NK-92 treated with Interleukin-12 subunit alpha and Interleukin-12 subunit beta, amount 100 ng/mL, for 24 hours (cell line): ENCODE data around the gene ATAD2B.
"Not testable (repeated sequence)": the region's sequence is repeated elsewhere in the genome, so short reads cannot be mapped to it uniquely, and the experiment has no call there.

ENCODE experiments used
- DNase-seq: peaks from one replicate; lab custom pipeline; 2025; lab: John Stamatoyannopoulos, UW

The ATAD2B gene

GRCh38 chr2:23789012-23789411 lies 137.9 kb downstream of the ATAD2B start:
- DNase-seq: no peak

- DNase-seq: no peak
Measured at GRCh38 chr2:23788100-23788499, 138.8 kb downstream of the ATAD2B start.

GRCh38 chr2:23784971-23785370 lies 142.0 kb downstream of the ATAD2B start:
- DNase-seq: no peak

- DNase-seq: no peak
Measured at GRCh38 chr2:23782646-23783045, 144.3 kb downstream of the ATAD2B start.

GRCh38 chr2:23782126-23782525 lies 144.8 kb downstream of the ATAD2B start:
- DNase-seq: no peak

- not testable (repeated sequence) for DNase-seq
Measured at GRCh38 chr2:23780465-23780864, 146.5 kb downstream of the ATAD2B start.

- no peak for DNase-seq
Measured at GRCh38 chr2:23777826-23778225, 149.1 kb downstream of the ATAD2B start.

GRCh38 chr2:23776021-23776420 lies 150.9 kb downstream of the ATAD2B start:
- DNase-seq: no peak

GRCh38 chr2:23772684-23773083 lies 154.2 kb downstream of the ATAD2B start:
- DNase-seq: no peak

- DNase-seq: no peak
Measured at GRCh38 chr2:23772056-23772455, 154.9 kb downstream of the ATAD2B start.

GRCh38 chr2:23769364-23769763 lies 157.6 kb downstream of the ATAD2B start:
- DNase-seq: no peak

- DNase-seq: no peak
Measured at GRCh38 chr2:23767876-23768621, 158.9 kb downstream of the ATAD2B start.

GRCh38 chr2:23762141-23762540 lies 164.8 kb downstream of the ATAD2B start:
- DNase-seq: no peak

GRCh38 chr2:23761638-23762037 lies 165.3 kb downstream of the ATAD2B start:
- no peak for DNase-seq

GRCh38 chr2:23760736-23761135 lies 166.2 kb downstream of the ATAD2B start:
- DNase-seq: no peak

- no peak for DNase-seq
Measured at GRCh38 chr2:23757686-23758433, 169.1 kb downstream of the ATAD2B start.

- no peak for DNase-seq
Measured at GRCh38 chr2:23756593-23757292, 170.2 kb downstream of the ATAD2B start.

- no peak for DNase-seq
Measured at GRCh38 chr2:23754970-23755369, 172.0 kb downstream of the ATAD2B start.

GRCh38 chr2:23753291-23754010 lies 173.5 kb downstream of the ATAD2B start:
- no peak for DNase-seq

GRCh38 chr2:23751747-23752265 lies 175.1 kb downstream of the ATAD2B start:
- no peak for DNase-seq

GRCh38 chr2:23746141-23746863 lies 180.6 kb downstream of the ATAD2B start:
- DNase-seq: no peak
